Endothelial cell of umbilical vein (primary cell): ENCODE data around the gene TREX2.

Experiments
- CTCF ChIP-seq, 2 donors: IDR thresholded peaks; 1 replicate in 1 of 2; 2 replicates in 1 of 2; pipeline ENCODE4 v1.5.1; 2011; ENCODE audit warnings: low read length in 2 of 2, mild to moderate bottlenecking in 2 of 2, moderate library complexity in 2 of 2, control low read depth in 1 of 2, inconsistent platforms in 1 of 2, low read depth in 1 of 2; ENCODE audit not compliant: insufficient read depth in 1 of 2; ENCODE audit errors: extremely low read depth in 1 of 2
- EZH2 ChIP-seq: IDR thresholded peaks from 2 replicates; pipeline ENCODE4 v1.6.1; 2012; ENCODE audit warnings: borderline replicate concordance, low read depth, mild to moderate bottlenecking, moderate library complexity, low read length, inconsistent platforms; ENCODE audit not compliant: severe bottlenecking
- JUN ChIP-seq: IDR thresholded peaks from 2 replicates; pipeline ENCODE4 v1.6.1; 2011; ENCODE audit warnings: borderline replicate concordance, low read depth; ENCODE audit not compliant: insufficient read length, insufficient read depth
- MYC ChIP-seq: IDR thresholded peaks from one replicate; pipeline ENCODE4 v1.6.1; 2011; ENCODE audit warnings: mild to moderate bottlenecking, low read depth, low read length
- POLR2A ChIP-seq: IDR thresholded peaks from 2 replicates; pipeline ENCODE4 v1.6.1; 2012; ENCODE audit warnings: low read depth, mild to moderate bottlenecking, control low read depth, low read length
- POLR2AphosphoS5 ChIP-seq: IDR thresholded peaks from 2 replicates; pipeline ENCODE4 v1.6.1; 2012; ENCODE audit warnings: low read depth, mild to moderate bottlenecking, control low read depth, low read length, moderate library complexity; ENCODE audit not compliant: insufficient read depth
- TF ChIP-seq, protein P1 (sequence below): IDR thresholded peaks from 2 replicates; pipeline ENCODE4 v1.6.1; 2011; ENCODE audit not compliant: insufficient read depth, insufficient read length

DNA sequence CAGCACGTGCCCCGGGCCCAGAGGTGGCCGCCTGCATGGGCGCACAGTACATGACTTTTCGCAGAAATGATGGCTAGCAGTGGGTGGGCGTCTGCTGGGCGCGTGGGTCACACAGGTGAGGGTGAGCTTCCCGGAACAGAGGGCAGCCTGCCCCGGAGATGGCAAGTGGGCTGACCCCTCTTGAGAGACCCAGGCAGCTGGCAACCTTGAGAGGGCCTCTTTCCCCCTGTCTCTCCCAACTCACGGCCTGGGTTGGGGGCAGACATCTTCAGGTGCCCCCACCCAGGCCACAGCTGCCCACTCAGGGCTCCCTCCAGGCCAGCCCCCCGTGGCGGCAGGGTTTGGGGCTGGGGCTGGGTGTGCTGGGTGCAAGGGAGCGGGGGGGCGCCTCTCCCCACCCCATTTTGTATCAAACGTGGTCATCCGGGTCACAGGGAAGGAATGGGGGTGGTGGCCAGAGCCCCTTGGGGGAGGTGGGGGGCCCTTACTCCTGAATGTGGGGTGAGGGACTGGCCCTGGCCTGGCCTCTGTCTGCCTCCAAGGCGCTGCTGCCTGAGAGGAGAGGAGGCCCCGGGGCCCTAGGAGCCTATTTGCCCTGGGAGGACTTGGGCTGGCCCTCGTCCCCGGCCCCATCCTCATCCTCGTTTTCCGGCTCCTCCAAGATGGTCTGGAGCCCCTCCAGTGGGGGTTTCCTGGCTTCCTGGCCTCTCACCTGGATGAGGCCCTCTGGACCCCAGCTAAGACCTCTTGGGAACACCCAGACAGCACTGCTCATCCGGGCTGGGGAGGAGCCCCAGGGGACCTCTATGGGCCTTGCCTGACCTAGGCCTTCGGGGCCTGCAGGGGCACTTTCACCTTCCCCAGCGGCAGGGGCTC lies 49.3 kb downstream of the TREX2 start:
- TF ChIP-seq CTCF (IDR thresholded peaks at IDR 0.05; ENCODE audit: extremely low read depth in 1 of 2, insufficient read depth in 1 of 2, low read depth in 1 of 2, low read length in 2 of 2) (no peak), EZH2 (no peak), POLR2AphosphoS5 (no peak), POLR2A (no peak), JUN (no peak), MYC (no peak)
- TF ChIP-seq, protein P1, sequence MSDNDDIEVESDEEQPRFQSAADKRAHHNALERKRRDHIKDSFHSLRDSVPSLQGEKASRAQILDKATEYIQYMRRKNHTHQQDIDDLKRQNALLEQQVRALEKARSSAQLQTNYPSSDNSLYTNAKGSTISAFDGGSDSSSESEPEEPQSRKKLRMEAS = no peak
